HepG2 (cell line): Measurements from ENCODE around the gene JPT1. TPM values are rescaled to one million over a fixed set of nuclear protein-coding genes. Genes with fewer than 3 reads are reported as not detected.

ENCODE experiments used
- JUN ChIP-seq: sonication (generic); formaldehyde crosslinking; IDR thresholded peaks from 2 replicates; pipeline ENCODE4 v1.4.0; 2020; ENCODE audit warnings: mild to moderate bottlenecking, missing genetic modification reagents
- KDM5A ChIP-seq: fragments of 200-600 bp; sonication (generic); IDR thresholded peaks from 2 replicates; pipeline ENCODE4 v1.7.0; 2018; ENCODE audit warnings: antibody characterized with exemption, mild to moderate bottlenecking, low read length, borderline replicate concordance
- MAZ ChIP-seq, 2 experiments: sonication (generic) in 1 of 2; formaldehyde crosslinking in 1 of 2; IDR thresholded peaks; 2 replicates each; pipeline versions ENCODE4 v1.5.0 to v1.6.1; 2012 to 2020; ENCODE audit warnings: low read depth in 2 of 2, mild to moderate bottlenecking in 2 of 2, borderline replicate concordance in 1 of 2, improper control_type of control experiment in 1 of 2, low read length in 1 of 2, missing genetic modification reagents in 1 of 2, moderate library complexity in 1 of 2
- PHB2 ChIP-seq: fragments of 450-650 bp; IDR thresholded peaks from 2 replicates; pipeline ENCODE4 v1.6.1; 2018; ENCODE audit not compliant: partially characterized antibody
- ZFX ChIP-seq: sonication (generic); formaldehyde crosslinking; IDR thresholded peaks from 2 replicates; pipeline ENCODE4 v1.4.0; 2020; ENCODE audit warnings: mild to moderate bottlenecking, low read depth, missing genetic modification reagents, moderate library complexity
- ZNF383 ChIP-seq: sonication (generic); formaldehyde crosslinking; IDR thresholded peaks from 2 replicates; pipeline ENCODE4 v1.4.0; 2020; ENCODE audit warnings: missing genetic modification reagents, mild to moderate bottlenecking, borderline replicate concordance
- ZNF530 ChIP-seq: sonication (generic); formaldehyde crosslinking; IDR thresholded peaks from 2 replicates; pipeline ENCODE4 v1.5.0; 2020; ENCODE audit warnings: low read depth, mild to moderate bottlenecking, missing genetic modification reagents
- ZNF546 ChIP-seq: sonication (generic); formaldehyde crosslinking; conservative IDR thresholded peaks from 2 replicates; pipeline ENCODE4 v1.8.1; 2023; ENCODE audit warnings: mild to moderate bottlenecking, missing genetic modification reagents
- ZNF670 ChIP-seq: sonication (generic); formaldehyde crosslinking; IDR thresholded peaks from 2 replicates; pipeline ENCODE4 v1.8.0; 2022; ENCODE audit warnings: mild to moderate bottlenecking, missing genetic modification reagents, borderline replicate concordance
- ZNF703 ChIP-seq: sonication (generic); formaldehyde crosslinking; IDR thresholded peaks from 2 replicates; pipeline ENCODE4 v1.5.1; 2020; ENCODE audit warnings: missing genetic modification reagents, mild to moderate bottlenecking, moderate library complexity, borderline replicate concordance
- polyA plus RNA-seq, 8 experiments: library from polyadenylated mRNA; depleted of rRNA in 3 of 8; stranded (reverse) in 7 of 8; unstranded in 1 of 8; fragments of >200 nt; fragmentation: Illumina TruSeq in 4 of 8; extraction: Trizol in 4 of 8; gene quantifications; 2 replicates each; pipeline versions ENCODE4 v1.2.1 to v1.2.3, GENCODE V29; 2011 to 2016; ENCODE audit warnings: low read depth in 4 of 8, missing spikeins in 1 of 8, mixed read lengths in 1 of 8; ENCODE audit not compliant: insufficient read depth in 1 of 8
- total RNA-seq, 5 experiments: library from RNA; depleted of rRNA; stranded (reverse); fragments of >200 nt; fragmentation: Illumina TruSeq; extraction: Trizol; gene quantifications; 2 replicates each; pipeline ENCODE4 v1.2.3, GENCODE V29; 2016; ENCODE audit warnings: low read depth in 1 of 5
- TF ChIP-seq, protein P1 (sequence below): sonication (generic); formaldehyde crosslinking; IDR thresholded peaks from 2 replicates; pipeline ENCODE4 v1.4.0; 2020; ENCODE audit warnings: missing genetic modification reagents; ENCODE audit errors: not compliant biosample characterization
- TF ChIP-seq, protein P2 (sequence below): sonication (generic); formaldehyde crosslinking; IDR thresholded peaks from 2 replicates; pipeline ENCODE4 v1.4.0; 2020; ENCODE audit warnings: low read depth, mild to moderate bottlenecking, missing genetic modification reagents
- TF ChIP-seq, protein P3 (sequence below): IDR thresholded peaks from 2 replicates; pipeline ENCODE4 v1.6.1; 2016; ENCODE audit warnings: control low read depth
- TF ChIP-seq, protein P4 (sequence below): sonication (generic); formaldehyde crosslinking; IDR thresholded peaks from 2 replicates; pipeline ENCODE4 v1.4.0; 2020; ENCODE audit warnings: mild to moderate bottlenecking, missing genetic modification reagents
- TF ChIP-seq, protein P5 (sequence below): sonication (generic); formaldehyde crosslinking; IDR thresholded peaks from 2 replicates; pipeline ENCODE4 v1.9.0; 2021; ENCODE audit warnings: missing genetic modification reagents, borderline replicate concordance
- TF ChIP-seq, protein P6 (sequence below): IDR thresholded peaks from 2 replicates; pipeline ENCODE4 v1.6.1; 2018; ENCODE audit warnings: missing genetic modification reagents

The JPT1 gene
- total and polyA plus RNA-seq, 2 of the 13 experiments (the other 11 are each of a cell fraction or from before 2014, with no cell fraction given), result 43.3 to 256 TPM

DNA sequence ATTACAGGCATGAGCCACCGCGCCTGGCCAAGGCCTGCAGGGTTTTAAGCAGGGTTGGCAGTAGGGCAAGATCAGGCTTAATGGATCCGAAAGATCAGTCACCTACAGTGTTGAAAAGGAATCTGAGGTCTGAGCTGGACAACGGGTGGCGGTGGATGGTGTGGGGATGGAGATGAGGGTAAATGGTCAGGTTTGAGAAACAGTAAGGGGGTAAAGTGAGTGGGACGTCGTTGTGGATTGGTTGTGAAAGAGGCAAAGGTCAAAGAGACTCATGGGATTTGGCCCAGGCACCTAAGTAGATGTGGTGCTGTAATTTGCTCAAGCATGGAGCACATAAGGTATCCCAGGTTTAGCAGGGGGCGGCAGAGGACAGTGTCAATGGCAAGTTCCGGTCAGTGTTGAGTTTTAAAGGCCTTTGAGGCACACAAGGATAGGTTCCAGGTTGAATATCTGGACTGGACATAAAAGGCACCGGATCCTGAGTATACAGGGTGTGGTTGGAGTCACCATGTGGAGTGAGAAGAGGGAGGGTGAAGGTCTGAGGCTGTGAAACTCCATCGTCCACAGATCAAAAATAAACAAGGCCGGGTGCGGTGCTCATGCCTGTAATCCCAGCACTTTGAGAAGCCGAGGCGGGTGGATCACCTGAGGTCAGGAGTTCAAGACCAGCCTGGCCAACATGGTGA lies 67.7 kb downstream of the JPT1 start (continued):
- TF ChIP-seq ZFX (CRISPR knock-in tag), result peak; percentile 55
- TF ChIP-seq, protein P1, sequence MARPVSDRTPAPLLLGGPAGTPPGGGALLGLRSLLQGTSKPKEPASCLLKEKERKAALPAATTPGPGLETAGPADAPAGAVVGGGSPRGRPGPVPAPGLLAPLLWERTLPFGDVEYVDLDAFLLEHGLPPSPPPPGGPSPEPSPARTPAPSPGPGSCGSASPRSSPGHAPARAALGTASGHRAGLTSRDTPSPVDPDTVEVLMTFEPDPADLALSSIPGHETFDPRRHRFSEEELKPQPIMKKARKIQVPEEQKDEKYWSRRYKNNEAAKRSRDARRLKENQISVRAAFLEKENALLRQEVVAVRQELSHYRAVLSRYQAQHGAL (CRISPR knock-in tag), result peak; percentile 73
- TF ChIP-seq, protein P2, sequence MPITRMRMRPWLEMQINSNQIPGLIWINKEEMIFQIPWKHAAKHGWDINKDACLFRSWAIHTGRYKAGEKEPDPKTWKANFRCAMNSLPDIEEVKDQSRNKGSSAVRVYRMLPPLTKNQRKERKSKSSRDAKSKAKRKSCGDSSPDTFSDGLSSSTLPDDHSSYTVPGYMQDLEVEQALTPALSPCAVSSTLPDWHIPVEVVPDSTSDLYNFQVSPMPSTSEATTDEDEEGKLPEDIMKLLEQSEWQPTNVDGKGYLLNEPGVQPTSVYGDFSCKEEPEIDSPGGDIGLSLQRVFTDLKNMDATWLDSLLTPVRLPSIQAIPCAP (CRISPR knock-in tag), result no peak
- 0 out of 2 replicates have a peak, but pooled peaks have one; percentile 15 for TF ChIP-seq ZNF530 (CRISPR knock-in tag)
- TF ChIP-seq ZNF703 (CRISPR knock-in tag), result peak; percentile 21; the same call in 1 of the 2 replicates
- TF ChIP-seq ZNF383 (CRISPR knock-in tag), result 0 out of 2 replicates have a peak, but pooled peaks have one; percentile 42
- TF ChIP-seq, protein P3, sequence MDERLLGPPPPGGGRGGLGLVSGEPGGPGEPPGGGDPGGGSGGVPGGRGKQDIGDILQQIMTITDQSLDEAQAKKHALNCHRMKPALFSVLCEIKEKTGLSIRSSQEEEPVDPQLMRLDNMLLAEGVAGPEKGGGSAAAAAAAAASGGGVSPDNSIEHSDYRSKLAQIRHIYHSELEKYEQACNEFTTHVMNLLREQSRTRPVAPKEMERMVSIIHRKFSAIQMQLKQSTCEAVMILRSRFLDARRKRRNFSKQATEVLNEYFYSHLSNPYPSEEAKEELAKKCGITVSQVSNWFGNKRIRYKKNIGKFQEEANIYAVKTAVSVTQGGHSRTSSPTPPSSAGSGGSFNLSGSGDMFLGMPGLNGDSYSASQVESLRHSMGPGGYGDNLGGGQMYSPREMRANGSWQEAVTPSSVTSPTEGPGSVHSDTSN (CRISPR knock-in tag), result no peak
- TF ChIP-seq, protein P4, sequence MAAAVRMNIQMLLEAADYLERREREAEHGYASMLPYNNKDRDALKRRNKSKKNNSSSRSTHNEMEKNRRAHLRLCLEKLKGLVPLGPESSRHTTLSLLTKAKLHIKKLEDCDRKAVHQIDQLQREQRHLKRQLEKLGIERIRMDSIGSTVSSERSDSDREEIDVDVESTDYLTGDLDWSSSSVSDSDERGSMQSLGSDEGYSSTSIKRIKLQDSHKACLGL (CRISPR knock-in tag), result peak; percentile 51; the same call in 1 of the 2 replicates
- TF ChIP-seq, protein P5, sequence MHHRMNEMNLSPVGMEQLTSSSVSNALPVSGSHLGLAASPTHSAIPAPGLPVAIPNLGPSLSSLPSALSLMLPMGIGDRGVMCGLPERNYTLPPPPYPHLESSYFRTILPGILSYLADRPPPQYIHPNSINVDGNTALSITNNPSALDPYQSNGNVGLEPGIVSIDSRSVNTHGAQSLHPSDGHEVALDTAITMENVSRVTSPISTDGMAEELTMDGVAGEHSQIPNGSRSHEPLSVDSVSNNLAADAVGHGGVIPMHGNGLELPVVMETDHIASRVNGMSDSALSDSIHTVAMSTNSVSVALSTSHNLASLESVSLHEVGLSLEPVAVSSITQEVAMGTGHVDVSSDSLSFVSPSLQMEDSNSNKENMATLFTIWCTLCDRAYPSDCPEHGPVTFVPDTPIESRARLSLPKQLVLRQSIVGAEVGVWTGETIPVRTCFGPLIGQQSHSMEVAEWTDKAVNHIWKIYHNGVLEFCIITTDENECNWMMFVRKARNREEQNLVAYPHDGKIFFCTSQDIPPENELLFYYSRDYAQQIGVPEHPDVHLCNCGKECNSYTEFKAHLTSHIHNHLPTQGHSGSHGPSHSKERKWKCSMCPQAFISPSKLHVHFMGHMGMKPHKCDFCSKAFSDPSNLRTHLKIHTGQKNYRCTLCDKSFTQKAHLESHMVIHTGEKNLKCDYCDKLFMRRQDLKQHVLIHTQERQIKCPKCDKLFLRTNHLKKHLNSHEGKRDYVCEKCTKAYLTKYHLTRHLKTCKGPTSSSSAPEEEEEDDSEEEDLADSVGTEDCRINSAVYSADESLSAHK, result peak; percentile 30; the same call in 1 of the 2 replicates
- no peak for TF ChIP-seq ZNF670 (CRISPR knock-in tag)
- TF ChIP-seq, protein P6, sequence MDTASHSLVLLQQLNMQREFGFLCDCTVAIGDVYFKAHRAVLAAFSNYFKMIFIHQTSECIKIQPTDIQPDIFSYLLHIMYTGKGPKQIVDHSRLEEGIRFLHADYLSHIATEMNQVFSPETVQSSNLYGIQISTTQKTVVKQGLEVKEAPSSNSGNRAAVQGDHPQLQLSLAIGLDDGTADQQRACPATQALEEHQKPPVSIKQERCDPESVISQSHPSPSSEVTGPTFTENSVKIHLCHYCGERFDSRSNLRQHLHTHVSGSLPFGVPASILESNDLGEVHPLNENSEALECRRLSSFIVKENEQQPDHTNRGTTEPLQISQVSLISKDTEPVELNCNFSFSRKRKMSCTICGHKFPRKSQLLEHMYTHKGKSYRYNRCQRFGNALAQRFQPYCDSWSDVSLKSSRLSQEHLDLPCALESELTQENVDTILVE (CRISPR knock-in tag), result peak; percentile 67
- TF ChIP-seq JUN (CRISPR knock-in tag), result peak; percentile 61; the same call in 1 of the 2 replicates
- TF ChIP-seq KDM5A, result no peak
- TF ChIP-seq PHB2, result no peak
- TF ChIP-seq MAZ (IDR thresholded peaks at IDR 0.05; ENCODE audit: borderline replicate concordance, low read depth, low read length), result no peak
- TF ChIP-seq MAZ (CRISPR knock-in tag; IDR thresholded peaks at IDR 0.05; ENCODE audit: low read depth), result peak; percentile 68; the same call in 1 of the 2 replicates
- TF ChIP-seq ZNF546, result no peak
